GM12872 (cell line): Measurements from ENCODE around the gene MAP6.

ENCODE experiments used
- TF ChIP-seq, protein P1 (sequence below): IDR thresholded peaks from 3 replicates; pipeline ENCODE4 v1.5.1; 2011; ENCODE audit warnings: low read depth, mild to moderate bottlenecking, low read length, moderate library complexity; ENCODE audit not compliant: insufficient read depth

MAP6 gene

DNA sequence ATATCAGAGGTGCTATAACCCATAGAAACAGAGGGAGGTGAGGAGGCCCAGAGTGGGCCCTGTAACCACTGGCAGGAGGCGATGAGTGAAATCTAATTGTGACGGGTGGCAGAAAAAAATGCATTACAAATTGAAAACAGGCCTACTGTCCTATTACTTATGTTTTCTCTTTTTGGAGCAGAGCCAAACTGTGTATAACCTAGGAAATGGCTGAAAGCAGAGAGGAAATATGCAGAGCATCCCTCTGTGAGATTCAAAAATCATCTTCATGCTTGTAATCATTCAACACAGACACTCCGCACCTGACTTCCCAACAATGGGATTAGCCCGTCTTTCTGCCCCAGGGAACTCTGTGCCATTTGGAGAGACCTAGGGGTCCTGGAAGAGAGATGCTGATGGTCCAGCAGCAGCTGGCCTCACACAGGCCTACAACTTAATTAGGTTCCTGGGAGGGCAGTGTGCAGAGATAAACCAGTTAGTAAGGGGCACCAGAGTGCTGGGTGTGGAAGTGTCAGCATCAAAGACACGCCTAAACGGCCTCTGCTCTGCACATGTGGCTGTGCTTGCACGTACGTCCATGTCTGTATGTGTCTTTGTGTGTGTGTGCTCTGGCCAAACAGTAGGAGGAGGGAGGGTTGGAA lies 41.8 kb downstream of the MAP6 start:
- TF ChIP-seq, protein P1, sequence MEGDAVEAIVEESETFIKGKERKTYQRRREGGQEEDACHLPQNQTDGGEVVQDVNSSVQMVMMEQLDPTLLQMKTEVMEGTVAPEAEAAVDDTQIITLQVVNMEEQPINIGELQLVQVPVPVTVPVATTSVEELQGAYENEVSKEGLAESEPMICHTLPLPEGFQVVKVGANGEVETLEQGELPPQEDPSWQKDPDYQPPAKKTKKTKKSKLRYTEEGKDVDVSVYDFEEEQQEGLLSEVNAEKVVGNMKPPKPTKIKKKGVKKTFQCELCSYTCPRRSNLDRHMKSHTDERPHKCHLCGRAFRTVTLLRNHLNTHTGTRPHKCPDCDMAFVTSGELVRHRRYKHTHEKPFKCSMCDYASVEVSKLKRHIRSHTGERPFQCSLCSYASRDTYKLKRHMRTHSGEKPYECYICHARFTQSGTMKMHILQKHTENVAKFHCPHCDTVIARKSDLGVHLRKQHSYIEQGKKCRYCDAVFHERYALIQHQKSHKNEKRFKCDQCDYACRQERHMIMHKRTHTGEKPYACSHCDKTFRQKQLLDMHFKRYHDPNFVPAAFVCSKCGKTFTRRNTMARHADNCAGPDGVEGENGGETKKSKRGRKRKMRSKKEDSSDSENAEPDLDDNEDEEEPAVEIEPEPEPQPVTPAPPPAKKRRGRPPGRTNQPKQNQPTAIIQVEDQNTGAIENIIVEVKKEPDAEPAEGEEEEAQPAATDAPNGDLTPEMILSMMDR, result no peak

DNA sequence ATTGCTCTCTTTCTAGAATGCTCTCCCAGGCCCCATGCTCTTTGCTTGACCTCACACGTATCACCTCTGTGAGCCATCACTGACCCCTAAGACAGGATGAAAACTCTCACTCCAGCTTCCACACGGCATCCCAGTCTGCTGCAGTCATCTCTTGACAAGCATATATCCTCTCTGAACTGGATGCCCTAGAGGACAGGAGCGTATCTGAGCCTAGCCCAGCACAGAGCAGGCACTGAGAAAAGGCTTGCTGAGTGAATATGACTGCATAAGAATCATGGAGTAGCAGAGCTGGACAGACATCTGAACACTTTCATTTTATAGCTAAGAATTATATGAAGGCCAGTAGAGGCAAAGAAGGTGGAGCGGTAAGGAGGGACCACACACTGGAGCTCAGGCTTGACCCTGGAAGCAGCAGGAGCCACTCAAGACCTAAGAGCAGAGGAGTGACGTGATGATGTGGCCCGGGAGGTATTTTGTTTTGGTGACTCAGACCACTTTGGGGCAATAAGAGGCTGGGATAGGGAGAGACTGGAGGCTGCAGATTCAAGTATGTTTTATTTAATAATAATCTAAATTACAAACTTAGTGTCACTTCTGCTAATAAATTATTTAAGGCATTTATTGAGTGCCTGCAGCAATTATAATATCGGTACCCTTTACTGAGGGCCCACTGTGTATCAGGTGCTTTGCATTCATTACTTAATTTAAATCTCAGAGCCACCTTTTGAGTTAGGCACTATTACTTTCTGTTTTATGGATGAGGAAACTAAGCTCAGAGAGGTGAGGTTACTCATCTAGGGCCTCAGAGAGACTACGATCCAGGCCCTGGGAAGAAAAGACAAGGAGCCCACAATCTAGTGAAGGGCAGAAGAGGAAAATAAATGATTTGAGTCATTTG lies 42.6 kb downstream of the MAP6 start:
- TF ChIP-seq, protein P1, result no peak

DNA sequence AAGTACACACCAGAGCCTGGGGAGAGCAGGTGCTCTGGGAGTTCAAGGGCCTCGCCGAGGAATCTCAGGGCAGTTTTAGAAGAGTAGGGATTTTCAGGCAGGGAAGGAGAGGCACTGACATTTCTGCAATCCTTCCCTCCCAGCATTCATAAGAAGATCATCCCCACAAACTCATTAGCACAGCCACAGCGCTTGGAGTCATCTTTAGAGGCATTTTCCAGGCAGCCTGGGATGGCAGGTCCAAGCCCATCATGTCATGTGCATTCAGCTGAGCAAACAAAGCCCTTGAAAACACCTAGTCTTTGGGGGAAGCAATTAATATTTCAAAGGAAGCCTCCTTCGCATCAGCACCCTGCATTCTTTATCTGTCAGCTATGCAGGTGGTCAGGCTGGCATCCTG lies 43.8 kb downstream of the MAP6 start:
- TF ChIP-seq, protein P1, result no peak

DNA sequence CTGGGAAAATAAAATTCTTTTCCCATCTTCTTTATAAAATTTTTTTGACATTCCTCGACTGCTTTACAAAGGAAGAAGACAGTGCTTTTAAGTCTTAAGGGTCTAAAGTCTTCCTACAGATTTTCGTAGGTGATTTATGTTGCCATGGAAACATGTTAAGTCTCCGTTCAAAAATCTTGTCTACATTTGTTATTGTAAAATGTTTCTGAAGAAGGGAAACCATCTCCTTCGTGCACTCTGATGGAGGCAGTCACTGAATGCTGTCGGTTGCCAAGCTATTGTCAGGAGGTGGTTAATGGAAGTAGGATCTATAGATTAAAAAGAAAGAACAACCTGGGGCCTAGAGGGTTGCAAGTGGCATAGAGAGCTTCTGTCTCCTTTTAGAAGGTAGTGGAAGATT lies 52.6 kb downstream of the MAP6 start:
- TF ChIP-seq, protein P1, result no peak

DNA sequence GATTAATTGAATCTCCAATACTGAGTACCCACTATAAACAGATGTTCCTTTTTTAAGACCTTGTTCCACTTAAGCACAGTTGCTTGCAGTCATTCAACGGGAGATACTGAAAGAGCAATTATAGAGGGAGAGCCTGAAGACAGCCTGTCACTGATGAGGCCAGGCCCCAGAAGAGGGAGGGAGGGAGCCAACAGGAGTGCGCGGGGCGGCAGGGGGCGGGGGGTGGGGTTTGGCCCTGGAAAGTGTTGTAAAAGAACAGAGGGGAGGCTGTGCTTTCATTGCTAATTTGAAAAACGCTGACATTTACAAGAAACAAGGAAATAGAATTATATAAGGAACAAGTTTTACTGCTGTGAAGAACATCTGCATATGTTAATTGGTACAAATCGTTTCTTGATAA lies 53.1 kb downstream of the MAP6 start:
- TF ChIP-seq, protein P1, result no peak

DNA sequence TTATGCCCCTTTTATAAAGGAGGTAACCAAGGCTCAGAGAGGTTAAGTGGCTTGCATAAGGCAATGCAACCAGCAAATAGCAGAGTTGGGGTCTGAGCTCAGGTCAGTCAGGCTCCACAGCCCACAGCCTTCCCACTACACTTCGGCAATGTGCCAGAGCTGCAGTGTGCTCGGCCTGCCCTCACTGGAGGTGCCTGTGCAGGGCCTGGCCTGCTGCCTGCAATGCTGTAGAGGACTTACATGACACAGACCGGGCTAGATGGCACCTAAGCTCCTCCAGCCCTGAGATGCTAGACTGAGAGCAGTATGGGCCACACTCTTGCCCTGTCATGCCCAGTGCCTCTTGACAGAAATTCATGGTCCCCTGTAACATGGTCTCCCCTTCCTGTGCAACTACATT lies 57.0 kb downstream of the MAP6 start:
- TF ChIP-seq, protein P1, result no peak

DNA sequence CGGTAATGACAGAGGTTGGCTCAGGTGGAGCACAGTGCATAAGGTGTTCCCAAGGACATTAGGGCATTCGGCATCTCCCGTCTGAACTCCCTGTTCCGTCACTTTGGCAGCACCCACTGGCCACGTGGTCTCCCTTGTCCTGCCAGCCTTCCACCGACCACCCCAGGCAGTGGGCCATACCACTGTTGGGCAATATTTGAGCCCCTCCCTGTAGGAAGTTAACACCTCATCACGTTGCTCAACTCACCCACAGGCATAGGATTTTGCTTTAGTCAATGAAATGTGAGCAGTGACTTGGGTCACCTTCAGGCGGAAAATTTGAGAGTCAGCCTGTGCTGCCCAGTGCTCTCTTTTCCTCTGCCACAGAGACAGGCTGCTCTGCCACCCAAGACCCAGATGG lies 62.7 kb downstream of the MAP6 start:
- TF ChIP-seq, protein P1, result no peak
